Measurements from ENCODE around the gene LYPD6B. TPM values are rescaled to one million over a fixed set of nuclear protein-coding genes. Genes with fewer than 3 reads are reported as not detected.
A peak's percentile ranks its signal among the peaks of the same experiment; 100 is the strongest.

The LYPD6B gene
- total and polyA plus RNA-seq, 5 experiments from 2014 or later: not detected

GRCh38 chr2:149058936-149059335 is 20.4 kb downstream of the LYPD6B start:
- H3K4me1 Mint-ChIP-seq: no peaks in the 10 kb centered on the region
- no peak for DNase-seq
- POLR2A ChIA-PET: no interaction called here
- H3K36me3 Mint-ChIP-seq: no peaks in the 10 kb centered on the region
- peaks cover 5 to 18% (median 10%) of the 10 kb centered on the region in 5 donors for H3K27me3 Mint-ChIP-seq
- H3K9me3 Mint-ChIP-seq: no peaks in the 10 kb centered on the region
- H3K4me3 Mint-ChIP-seq: no peak overlapping the region
- no peak overlapping the region for H3K27ac Mint-ChIP-seq
- ATAC-seq: no peak

- H3K27ac Mint-ChIP-seq: no peak overlapping the region
- no peaks in the 10 kb centered on the region for H3K4me1 Mint-ChIP-seq
- no peaks in the 10 kb centered on the region for H3K9me3 Mint-ChIP-seq
- no peak overlapping the region for H3K4me3 Mint-ChIP-seq
- H3K27me3 Mint-ChIP-seq: peaks cover 5 to 18% (median 9%) of the 10 kb centered on the region in 5 donors
- POLR2A ChIA-PET: no interaction called here
- ATAC-seq (no peak), DNase-seq (no peak)
- no peaks in the 10 kb centered on the region for H3K36me3 Mint-ChIP-seq
Measured at GRCh38 chr2:149059822-149060221, 21.3 kb downstream of the LYPD6B start.

GRCh38 chr2:149061133-149061745 is 22.7 kb downstream of the LYPD6B start:
- no peaks in the 10 kb centered on the region for H3K9me3 Mint-ChIP-seq
- H3K4me1 Mint-ChIP-seq: no peaks in the 10 kb centered on the region
- ATAC-seq (no peak), DNase-seq (no peak)
- peaks cover 4 to 16% (median 6%) of the 10 kb centered on the region in 5 donors for H3K27me3 Mint-ChIP-seq
- H3K36me3 Mint-ChIP-seq: no peaks in the 10 kb centered on the region
- H3K27ac Mint-ChIP-seq: no peak overlapping the region
- no peak overlapping the region for H3K4me3 Mint-ChIP-seq
- POLR2A ChIA-PET: no interaction called here

GRCh38 chr2:149062531-149062930 is 24.0 kb downstream of the LYPD6B start:
- POLR2A ChIA-PET: no interaction called here

GRCh38 chr2:149063177-149063576 is 24.7 kb downstream of the LYPD6B start:
- POLR2A ChIA-PET: no interaction called here
- H3K4me1 Mint-ChIP-seq: no peaks in the 10 kb centered on the region
- no peak overlapping the region for H3K4me3 Mint-ChIP-seq
- peaks cover 0 to 4% (median 0%) of the 10 kb centered on the region in 9 donors for H3K9me3 Mint-ChIP-seq
- peaks cover 0 to 10% (median 4%) of the 10 kb centered on the region in 5 donors for H3K27me3 Mint-ChIP-seq
- no peaks in the 10 kb centered on the region for H3K36me3 Mint-ChIP-seq
- H3K27ac Mint-ChIP-seq: no peak overlapping the region
- DNase-seq (no peak), ATAC-seq (no peak)

More at GRCh38 chr2:149062531-149062930, 24.0 kb downstream of the LYPD6B start:
- Mint-ChIP-seq H3K4me1 (no peaks in the 10 kb centered on the region), H3K36me3 (no peaks in the 10 kb centered on the region), H3K9me3 (peaks cover 0 to 4% (median 0%) of the 10 kb centered on the region in 9 donors), H3K4me3 (no peak overlapping the region), H3K27me3 (peaks cover 3 to 10% (median 4%) of the 10 kb centered on the region in 5 donors), H3K27ac (no peak overlapping the region)
- DNase-seq (no peak), ATAC-seq (no peak)

- Mint-ChIP-seq H3K4me3 (no peak overlapping the region), H3K36me3 (no peaks in the 10 kb centered on the region), H3K4me1 (peaks cover 2 to 7% (median 4%) of the 10 kb centered on the region in 4 donors), H3K27me3 (peaks cover 0 to 13% (median 0%) of the 10 kb centered on the region in 5 donors), H3K9me3 (peaks cover 0 to 4% (median 0%) of the 10 kb centered on the region in 9 donors), H3K27ac (no peak overlapping the region)
- ATAC-seq (no peak), DNase-seq (no peak)
- POLR2A ChIA-PET: no interaction called here
Measured at GRCh38 chr2:149064365-149064841, 25.9 kb downstream of the LYPD6B start.

GRCh38 chr2:149064856-149065630 is 26.5 kb downstream of the LYPD6B start:
- H3K9me3 Mint-ChIP-seq: peaks cover 0 to 4% (median 0%) of the 10 kb centered on the region in 9 donors
- peaks cover 0 to 13% (median 3%) of the 10 kb centered on the region in 5 donors for H3K27me3 Mint-ChIP-seq
- no peak for ATAC-seq
- no peak overlapping the region for H3K27ac Mint-ChIP-seq
- H3K4me3 Mint-ChIP-seq: no peak overlapping the region
- H3K4me1 Mint-ChIP-seq: peaks cover 3 to 12% (median 8%) of the 10 kb centered on the region in 4 donors
- DNase-seq: no peak
- POLR2A ChIA-PET: no interaction called here
- no peaks in the 10 kb centered on the region for H3K36me3 Mint-ChIP-seq

- Mint-ChIP-seq H3K4me1 (peaks cover 3 to 14% (median 9%) of the 10 kb centered on the region in 4 donors), H3K36me3 (no peaks in the 10 kb centered on the region), H3K4me3 (no peak overlapping the region), H3K9me3 (peaks cover 0 to 4% (median 0%) of the 10 kb centered on the region in 9 donors), H3K27me3 (peaks cover 9 to 38% (median 17%) of the 10 kb centered on the region in 5 donors), H3K27ac (no peak overlapping the region)
- DNase-seq (no peak), ATAC-seq (no peak)
- POLR2A ChIA-PET: no interaction called here
Measured at GRCh38 chr2:149068225-149068995, 29.9 kb downstream of the LYPD6B start.

GRCh38 chr2:149068996-149069888 is 30.7 kb downstream of the LYPD6B start:
- no peak overlapping the region for H3K4me3 Mint-ChIP-seq
- no peaks in the 10 kb centered on the region for H3K36me3 Mint-ChIP-seq
- POLR2A ChIA-PET: no interaction called here

GRCh38 chr2:149070681-149071320 is 32.3 kb downstream of the LYPD6B start:
- Mint-ChIP-seq H3K36me3 (no peaks in the 10 kb centered on the region), H3K4me3 (no peak overlapping the region), H3K27me3 (peaks cover 10 to 47% (median 26%) of the 10 kb centered on the region in 5 donors), H3K4me1 (peaks cover 3 to 14% (median 9%) of the 10 kb centered on the region in 4 donors), H3K9me3 (peaks cover 0 to 4% (median 0%) of the 10 kb centered on the region in 9 donors), H3K27ac (no peak overlapping the region)
- DNase-seq (no peak), ATAC-seq (no peak)
- POLR2A ChIA-PET: no interaction called here

More at GRCh38 chr2:149068996-149069888, 30.7 kb downstream of the LYPD6B start:
- DNase-seq (peak in 1 of 10 donors; percentile 10), ATAC-seq (peak in 1 of 2 donors; percentile 57)
- H3K27me3 Mint-ChIP-seq: peaks cover 10 to 46% (median 24%) of the 10 kb centered on the region in 5 donors
- peaks cover 0 to 4% (median 0%) of the 10 kb centered on the region in 9 donors for H3K9me3 Mint-ChIP-seq
- peak overlapping the region in 2 of 10 donors; percentile 6 to 29 for H3K27ac Mint-ChIP-seq
- peaks cover 3 to 14% (median 9%) of the 10 kb centered on the region in 4 donors for H3K4me1 Mint-ChIP-seq

- Mint-ChIP-seq H3K4me3 (no peak overlapping the region), H3K36me3 (no peaks in the 10 kb centered on the region), H3K4me1 (peaks cover 0 to 1% (median 0%) of the 10 kb centered on the region in 4 donors), H3K27me3 (peaks cover 12 to 42% (median 28%) of the 10 kb centered on the region in 5 donors), H3K27ac (no peak overlapping the region), H3K9me3 (no peaks in the 10 kb centered on the region)
- DNase-seq (no peak), ATAC-seq (no peak)
- POLR2A ChIA-PET: no interaction called here
Measured at GRCh38 chr2:149075105-149075504, 36.6 kb downstream of the LYPD6B start.

Measured in naive thymus-derived CD8-positive, alpha-beta T cell (primary cell).